ENCODE data around the gene NBR1.
"Not testable (repeated sequence)": the region's sequence is repeated elsewhere in the genome, so short reads cannot be mapped to it uniquely, and the experiment has no call there.

The NBR1 gene

GRCh38 chr17:43170766-43171585 lies at the start of gene NBR1:
NBR1 (plus strand) TSS chr17:43171214; CDS start chr17:43175800, 4,586 bp downstream.
- CTCF ChIA-PET: no interaction called here
- TF ChIP-seq CTCF (conservative IDR thresholded peaks at IDR 0.05; ENCODE audit: low read depth): no peak
- H3K27ac ChIP-seq: peak within 1 kb of the TSS; percentile 96
- DNase-seq (ENCODE audit: low spot score): peak; percentile 99
- POLR2A ChIA-PET (ENCODE audit: low non-redundant PET): interaction anchor here (0.7 kb wide), 1 partner anchor 45 kb away, joined by 4 read pairs; no protein-coding TSS in a partner anchor

GRCh38 chr17:43125133-43125966 lies 45.7 kb upstream of the NBR1 start, which contains the start of gene BRCA1:
BRCA1 (minus strand) TSS chr17:43125364; CDS start chr17:43124096, 1,268 bp downstream.
- TF ChIP-seq CTCF (conservative IDR thresholded peaks at IDR 0.05; ENCODE audit: low read depth): no peak
- ChIA-PET CTCF (interaction anchor here (0.7 kb wide), 1 partner anchor 946 kb away, joined by 3 read pairs; no protein-coding TSS in a partner anchor), POLR2A (ENCODE audit: low non-redundant PET) (interaction anchor here (0.5 kb wide), 1 partner anchor 46 kb away, joined by 4 read pairs; the partner anchor contains the start of gene NBR1)
- peak within 1 kb of the TSS; percentile 99 for H3K27ac ChIP-seq
- peak; percentile 99 for DNase-seq (ENCODE audit: low spot score)

- POLR2A ChIA-PET (ENCODE audit: low non-redundant PET): interaction anchor here (0.5 to 1.2 kb wide), 2 partner anchors 8 to 45 kb away, joined by 4 read pairs; partner anchors contain the start of gene NBR1
- peak overlapping the region; percentile 99 for H3K27ac ChIP-seq
- DNase-seq (ENCODE audit: low spot score): no peak
- no peak for TF ChIP-seq CTCF (conservative IDR thresholded peaks at IDR 0.05; ENCODE audit: low read depth)
- CTCF ChIA-PET: no interaction called here
Measured at GRCh38 chr17:43125967-43126910, 44.8 kb upstream of the NBR1 start.

GRCh38 chr17:43126911-43127290 lies 44.1 kb upstream of the NBR1 start:
- TF ChIP-seq CTCF (conservative IDR thresholded peaks at IDR 0.05; ENCODE audit: low read depth): no peak
- ChIA-PET CTCF (no interaction called here), POLR2A (ENCODE audit: low non-redundant PET) (interaction anchor here (1.2 kb wide), 1 partner anchor 8 kb away, joined by 4 read pairs; no protein-coding TSS in a partner anchor)
- no peak for DNase-seq (ENCODE audit: low spot score)
- H3K27ac ChIP-seq: peak overlapping the region; percentile 99

GRCh38 chr17:43127333-43127876 lies 43.6 kb upstream of the NBR1 start:
- POLR2A ChIA-PET (ENCODE audit: low non-redundant PET): interaction anchor here (1.2 kb wide), 1 partner anchor 9 kb away, joined by 4 read pairs; no protein-coding TSS in a partner anchor
- peak overlapping the region; percentile 99 for H3K27ac ChIP-seq
- CTCF ChIA-PET; DNase-seq (ENCODE audit: low spot score): not testable (repeated sequence)

GRCh38 chr17:43129671-43130010 lies 41.4 kb upstream of the NBR1 start:
- DNase-seq (ENCODE audit: low spot score): no peak
- POLR2A ChIA-PET (ENCODE audit: low non-redundant PET): no interaction called here
- TF ChIP-seq CTCF (conservative IDR thresholded peaks at IDR 0.05; ENCODE audit: low read depth): no peak
- peak overlapping the region; percentile 99 for H3K27ac ChIP-seq
- CTCF ChIA-PET: no interaction called here
